ENCODE results near the gene INPP4B.

DNA sequence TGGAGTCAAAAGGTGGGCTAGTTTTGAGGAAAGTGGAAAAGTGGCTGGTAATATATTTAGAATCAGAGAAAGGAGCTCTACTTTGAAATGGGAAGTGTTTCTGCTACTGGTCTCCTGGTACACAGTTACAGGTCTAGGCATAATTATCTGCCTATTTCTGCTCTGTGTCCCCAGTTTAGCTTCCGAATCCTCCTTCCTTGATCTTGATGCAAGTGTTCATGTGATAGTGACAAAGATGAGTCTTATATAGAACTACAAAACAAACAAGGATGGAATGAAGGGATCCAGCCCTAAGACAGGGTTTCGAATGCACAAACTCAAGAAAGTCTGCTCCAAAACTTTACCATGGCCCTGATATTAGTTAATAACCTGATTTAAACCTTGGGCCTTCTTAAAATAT lies 580.2 kb downstream of the INPP4B start:
- no peak for TF ChIP-seq POLR2A (IDR thresholded peaks at IDR 0.05; ENCODE audit: low read depth, low read length)
- no peak for TF ChIP-seq TAF1 (IDR thresholded peaks at IDR 0.05; ENCODE audit: low read depth, low read length)
- TF ChIP-seq POLR2AphosphoS5 (IDR thresholded peaks at IDR 0.05; ENCODE audit: low read depth, low read length) = no peak
- no peak for TF ChIP-seq SPI1 (IDR thresholded peaks at IDR 0.05; ENCODE audit: low read depth, low read length)
- no peak for TF ChIP-seq PAX5 (IDR thresholded peaks at IDR 0.05; ENCODE audit: insufficient read depth, low read length, severe bottlenecking)
- TF ChIP-seq POU2F2 (IDR thresholded peaks at IDR 0.05; ENCODE audit: low read depth, low read length) = no peak

Measured in GM12891 (cell line).